SU-DHL-6 (cell line): ENCODE measurements around the gene INTS11.

ENCODE experiments used
- EZH2phosphoT487 ChIP-seq: fragments of 200-600 bp; sonication (generic), shearing (Covaris generic); conservative IDR thresholded peaks from 2 replicates; pipeline ENCODE4 v1.6.1; 2018; ENCODE audit warnings: mild to moderate bottlenecking, antibody characterized with exemption, low read length, moderate library complexity, mixed read lengths
- TF ChIP-seq, protein P1 (sequence below): fragments of 200-600 bp; sonication (generic); IDR thresholded peaks from one replicate; pipeline ENCODE4 v1.5.1; 2017; ENCODE audit warnings: antibody characterized with exemption, mild to moderate bottlenecking, low read length, moderate library complexity; ENCODE audit not compliant: insufficient read depth, poor library complexity, severe bottlenecking

DNA sequence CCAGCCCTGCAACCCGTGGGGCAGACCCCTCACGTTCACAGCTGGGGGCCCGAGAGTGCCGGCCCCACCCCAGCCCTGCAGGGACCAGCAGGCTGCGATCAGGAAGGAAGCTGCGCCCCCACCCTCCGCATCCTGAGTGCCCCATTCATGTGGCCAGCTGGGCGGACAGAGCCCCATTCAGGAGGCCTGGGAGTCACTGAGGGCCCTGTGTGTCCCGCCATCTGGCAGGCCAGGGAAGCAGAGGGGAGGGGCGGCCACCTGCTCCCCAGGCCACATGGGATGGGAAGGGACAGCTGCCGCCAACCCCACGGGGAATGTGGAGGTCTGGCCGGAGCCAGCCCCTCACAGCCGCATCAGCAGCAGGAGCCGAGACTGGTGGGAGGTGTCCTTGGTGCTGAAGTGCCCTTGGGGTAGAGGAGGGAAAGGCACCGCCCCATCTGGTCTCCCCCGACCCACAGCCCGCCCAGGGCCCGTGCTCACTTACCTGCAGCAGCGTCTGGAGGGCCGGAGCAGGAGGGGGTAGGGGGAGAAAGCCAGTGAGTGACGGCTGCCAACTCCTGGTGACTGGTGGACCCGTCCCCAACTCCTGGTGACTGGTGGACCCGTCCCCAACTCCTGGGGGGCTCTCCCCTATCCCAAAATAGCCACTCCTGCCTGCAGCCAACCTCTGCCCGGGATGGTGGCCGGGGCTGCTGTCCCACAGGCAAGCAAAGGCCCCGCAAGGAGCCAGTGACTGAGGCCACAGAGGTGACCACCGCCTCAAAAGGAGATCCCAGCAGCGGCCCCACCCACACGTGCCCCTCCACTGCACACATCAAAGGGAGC lies 25.4 kb downstream of the INTS11 start:
- TF ChIP-seq, protein P1, sequence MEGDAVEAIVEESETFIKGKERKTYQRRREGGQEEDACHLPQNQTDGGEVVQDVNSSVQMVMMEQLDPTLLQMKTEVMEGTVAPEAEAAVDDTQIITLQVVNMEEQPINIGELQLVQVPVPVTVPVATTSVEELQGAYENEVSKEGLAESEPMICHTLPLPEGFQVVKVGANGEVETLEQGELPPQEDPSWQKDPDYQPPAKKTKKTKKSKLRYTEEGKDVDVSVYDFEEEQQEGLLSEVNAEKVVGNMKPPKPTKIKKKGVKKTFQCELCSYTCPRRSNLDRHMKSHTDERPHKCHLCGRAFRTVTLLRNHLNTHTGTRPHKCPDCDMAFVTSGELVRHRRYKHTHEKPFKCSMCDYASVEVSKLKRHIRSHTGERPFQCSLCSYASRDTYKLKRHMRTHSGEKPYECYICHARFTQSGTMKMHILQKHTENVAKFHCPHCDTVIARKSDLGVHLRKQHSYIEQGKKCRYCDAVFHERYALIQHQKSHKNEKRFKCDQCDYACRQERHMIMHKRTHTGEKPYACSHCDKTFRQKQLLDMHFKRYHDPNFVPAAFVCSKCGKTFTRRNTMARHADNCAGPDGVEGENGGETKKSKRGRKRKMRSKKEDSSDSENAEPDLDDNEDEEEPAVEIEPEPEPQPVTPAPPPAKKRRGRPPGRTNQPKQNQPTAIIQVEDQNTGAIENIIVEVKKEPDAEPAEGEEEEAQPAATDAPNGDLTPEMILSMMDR, result no peak
- no peak for TF ChIP-seq EZH2phosphoT487
